Stimulated activated naive CD8-positive, alpha-beta T cell treated with anti-CD3 and anti-CD28 coated beads, Interleukin-15, Interleukin-2, amounts not matched to agents 100 ng/mL and 50 ng/mL, for 24 hours (primary cell): ENCODE measurements around the gene HOXA3.

Source experiments
- H3K27ac Mint-ChIP-seq: one replicate; pipeline ENCODE4 v1.8.0; 2021; ENCODE audit warnings: mild to moderate bottlenecking, mixed read lengths
- H3K27me3 Mint-ChIP-seq: one replicate; pipeline ENCODE4 v1.8.0; 2021; ENCODE audit warnings: mixed read lengths
- H3K36me3 Mint-ChIP-seq: one replicate; pipeline ENCODE4 v1.8.0; 2021; ENCODE audit warnings: low read depth, mixed read lengths
- H3K4me1 Mint-ChIP-seq: one replicate; pipeline ENCODE4 v1.8.0; 2021; ENCODE audit warnings: low read depth, mixed read lengths
- H3K4me3 Mint-ChIP-seq: one replicate; pipeline ENCODE4 v1.8.0; 2021; ENCODE audit warnings: mild to moderate bottlenecking, mixed read lengths
- H3K9me3 Mint-ChIP-seq: one replicate; pipeline ENCODE4 v1.8.0; 2021; ENCODE audit warnings: mixed read lengths

HOXA3 gene

DNA sequence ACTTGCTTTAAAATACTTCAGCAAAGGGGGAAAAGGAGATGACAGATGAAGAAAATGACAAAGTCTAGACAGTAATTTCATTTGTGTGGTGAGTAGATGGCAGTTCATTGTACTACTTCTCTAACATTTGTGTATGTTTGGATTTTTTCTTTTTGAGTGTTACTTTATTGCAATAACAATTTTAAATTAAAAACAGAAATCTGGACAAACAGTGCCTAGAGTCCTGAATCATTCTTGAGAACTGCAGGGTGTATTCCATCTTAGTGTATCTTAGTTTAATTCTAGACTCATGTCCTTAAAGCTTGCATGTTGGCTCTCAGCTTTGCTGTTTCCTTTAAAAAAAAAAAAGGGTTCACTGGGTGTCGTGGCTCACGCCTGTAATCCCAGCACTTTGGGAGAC, 87.7 kb downstream of the HOXA3 start:
- Mint-ChIP-seq H3K36me3 (no peaks in the 10 kb centered on the region), H3K27ac (no peak overlapping the region), H3K9me3 (no peaks in the 10 kb centered on the region), H3K4me3 (no peak overlapping the region), H3K4me1 (no peaks in the 10 kb centered on the region), H3K27me3 (peaks cover 12% of the 10 kb centered on the region)

DNA sequence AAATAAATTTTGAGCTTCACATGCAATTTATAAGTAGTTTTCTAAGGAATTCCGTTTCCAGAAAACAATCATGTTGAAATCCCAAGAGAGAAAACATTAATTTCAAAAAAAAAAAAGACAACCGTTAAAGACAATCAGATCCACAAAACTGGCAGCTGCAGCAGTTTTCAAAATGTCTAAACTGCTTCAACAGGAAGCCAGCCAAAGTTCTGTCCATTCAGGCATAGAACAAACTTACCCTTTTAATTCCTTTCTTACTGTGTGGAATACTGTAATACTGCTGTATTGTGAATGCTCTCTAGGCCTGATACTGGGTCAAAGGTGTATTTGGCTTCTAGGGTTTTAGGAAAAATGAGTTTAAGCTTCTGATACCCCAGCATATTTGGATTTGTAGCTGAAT, 88.2 kb downstream of the HOXA3 start:
- H3K9me3 Mint-ChIP-seq, result no peaks in the 10 kb centered on the region
- no peaks in the 10 kb centered on the region for H3K36me3 Mint-ChIP-seq
- peaks cover 17% of the 10 kb centered on the region for H3K27me3 Mint-ChIP-seq

GRCh38 chr7:27062946-27063345, 89.4 kb downstream of the HOXA3 start:
- no peak overlapping the region for H3K4me3 Mint-ChIP-seq
- no peaks in the 10 kb centered on the region for H3K4me1 Mint-ChIP-seq
- no peaks in the 10 kb centered on the region for H3K36me3 Mint-ChIP-seq

More for the DNA sequence above, 88.2 kb downstream of the HOXA3 start:
- no peak overlapping the region for H3K27ac Mint-ChIP-seq
- H3K4me1 Mint-ChIP-seq, result no peaks in the 10 kb centered on the region
- H3K4me3 Mint-ChIP-seq, result no peak overlapping the region

More at GRCh38 chr7:27062946-27063345, 89.4 kb downstream of the HOXA3 start:
- H3K9me3 Mint-ChIP-seq, result no peaks in the 10 kb centered on the region
- no peak overlapping the region for H3K27ac Mint-ChIP-seq
- peaks cover 23% of the 10 kb centered on the region for H3K27me3 Mint-ChIP-seq
